Endothelial cell of umbilical vein (primary cell): ENCODE results near the gene TMEM140. TPM values are rescaled to one million over a fixed set of nuclear protein-coding genes. Genes with fewer than 3 reads are reported as not detected.

ENCODE experiments used
- BruUV-seq: library from RNA; stranded (reverse); fragments of 400-500 nt; replicated peaks from 2 replicates; lab custom pipeline; 2021; lab: Mats Ljungman, UMichigan
- CTCF ChIA-PET: fragments of 300-600, 350-600 bp; sonication (Branson Sonifier 250); formaldehyde crosslinking; loops from one replicate; lab custom pipeline; 2021; ENCODE audit warnings: antibody characterized with exemption, inconsistent platforms; lab: Charles Lee
- POLR2A ChIA-PET: fragments of 300-600, 350-600 bp; sonication (Branson Sonifier 250); formaldehyde crosslinking; loops from one replicate; lab custom pipeline; 2021; ENCODE audit warnings: antibody characterized with exemption, inconsistent platforms; lab: Charles Lee
- DNase-seq: peaks from one replicate; pipeline ENCODE4 v3.0.0-alpha.2; 2011; ENCODE audit warnings: low read depth, low spot score
- FAIRE-seq: peaks from 2 replicates; lab custom pipeline; 2011; peaks lifted over from hg19 to GRCh38; lab: Jason Lieb, UNC
- H2AFZ ChIP-seq: 2 replicates; pipeline ENCODE4 v1.6.0; 2012; ENCODE audit warnings: low read depth, low read length, control low read depth, inconsistent platforms
- H3K27ac ChIP-seq: 2 replicates; pipeline ENCODE4 v1.5.1; 2011; ENCODE audit warnings: low read depth, mild to moderate bottlenecking, control low read depth, low read length, moderate library complexity; ENCODE audit not compliant: insufficient read depth
- H3K27me3 ChIP-seq, 2 experiments: 2 replicates each; pipeline versions ENCODE4 v1.6.0 to v1.6.1; 2011; ENCODE audit warnings: low read length in 2 of 2, mixed read lengths in 1 of 2; ENCODE audit not compliant: control insufficient read depth in 2 of 2, insufficient read depth in 2 of 2
- H3K36me3 ChIP-seq, 2 experiments: 2 replicates in 1 of 2; 3 replicates in 1 of 2; pipeline ENCODE4 v1.5.1; 2011; ENCODE audit warnings: low read length in 2 of 2, mild to moderate bottlenecking in 1 of 2, moderate library complexity in 1 of 2; ENCODE audit not compliant: control insufficient read depth in 2 of 2, insufficient read depth in 2 of 2; ENCODE audit errors: extremely low read depth in 1 of 2
- H3K4me1 ChIP-seq: 3 replicates; pipeline ENCODE4 v1.5.1; 2011; ENCODE audit warnings: mild to moderate bottlenecking, low read length; ENCODE audit not compliant: control insufficient read depth, insufficient read depth; ENCODE audit errors: extremely low read depth
- H3K4me2 ChIP-seq: 2 replicates; pipeline ENCODE4 v1.6.1; 2011; ENCODE audit warnings: low read length, control low read depth, mixed read lengths; ENCODE audit not compliant: insufficient read depth
- H3K4me3 ChIP-seq, 3 experiments: fragments of 200-600 bp in 1 of 3; sonication (generic), shearing (Covaris generic) in 1 of 3; replicated peaks in 1 of 3; 2 replicates each; pipeline ENCODE4 v1.5.1; 2011 to 2016; ENCODE audit warnings: control low read depth in 3 of 3, low read length in 3 of 3, mild to moderate bottlenecking in 2 of 3, inconsistent platforms in 1 of 3, low read depth in 1 of 3, moderate library complexity in 1 of 3; ENCODE audit not compliant: insufficient read depth in 1 of 3
- H3K79me2 ChIP-seq: 2 replicates; pipeline ENCODE4 v1.6.0; 2012; ENCODE audit warnings: low read length, inconsistent platforms; ENCODE audit not compliant: control insufficient read depth, insufficient read depth
- H3K9ac ChIP-seq: replicated peaks from 2 replicates; pipeline ENCODE3; 2011; ENCODE audit warnings: low read length, control low read depth; ENCODE audit not compliant: insufficient read depth; ENCODE audit errors: extremely low read depth
- H3K9me1 ChIP-seq: replicated peaks from 3 replicates; pipeline ENCODE4 v1.6.0; 2011; ENCODE audit warnings: mild to moderate bottlenecking, low read length; ENCODE audit not compliant: control insufficient read depth, insufficient read depth; ENCODE audit errors: extremely low read depth
- H3K9me3 ChIP-seq: replicated peaks from 2 replicates; pipeline ENCODE4 v1.5.1; 2012; ENCODE audit warnings: low read length, inconsistent platforms; ENCODE audit not compliant: control insufficient read depth, insufficient read depth
- H4K20me1 ChIP-seq: replicated peaks from 2 replicates; pipeline ENCODE3; 2011; ENCODE audit warnings: mild to moderate bottlenecking, low read length; ENCODE audit not compliant: control insufficient read depth, insufficient read depth; ENCODE audit errors: extremely low read depth
- EZH2 ChIP-seq: IDR thresholded peaks from 2 replicates; pipeline ENCODE4 v1.6.1; 2012; ENCODE audit warnings: borderline replicate concordance, low read depth, mild to moderate bottlenecking, moderate library complexity, low read length, inconsistent platforms; ENCODE audit not compliant: severe bottlenecking
- FOS ChIP-seq: IDR thresholded peaks from 2 replicates; pipeline ENCODE4 v1.6.1; 2011; ENCODE audit warnings: mild to moderate bottlenecking, low read length, moderate library complexity, borderline replicate concordance; ENCODE audit not compliant: insufficient read depth
- GATA2 ChIP-seq: IDR thresholded peaks from 2 replicates; pipeline ENCODE4 v1.7.0; 2011; ENCODE audit warnings: low read depth, mild to moderate bottlenecking, moderate library complexity, mixed read lengths, low read length; ENCODE audit not compliant: insufficient read length, insufficient read depth
- JUN ChIP-seq: IDR thresholded peaks from 2 replicates; pipeline ENCODE4 v1.6.1; 2011; ENCODE audit warnings: borderline replicate concordance, low read depth; ENCODE audit not compliant: insufficient read length, insufficient read depth
- MYC ChIP-seq: IDR thresholded peaks from one replicate; pipeline ENCODE4 v1.6.1; 2011; ENCODE audit warnings: mild to moderate bottlenecking, low read depth, low read length
- POLR2A ChIP-seq: IDR thresholded peaks from 2 replicates; pipeline ENCODE4 v1.6.1; 2012; ENCODE audit warnings: low read depth, mild to moderate bottlenecking, control low read depth, low read length
- POLR2AphosphoS5 ChIP-seq: IDR thresholded peaks from 2 replicates; pipeline ENCODE4 v1.6.1; 2012; ENCODE audit warnings: low read depth, mild to moderate bottlenecking, control low read depth, low read length, moderate library complexity; ENCODE audit not compliant: insufficient read depth
- dilution Hi-C: fragments of 300-500 bp; cut with MboI; formaldehyde crosslinking; loops from one replicate; pipeline ENCODE4 v1.15.0; 2019; ENCODE audit warnings: low sequenced_read_pairs; ENCODE audit not compliant: extremely low pct_ligation_motif_present
- intact Hi-C: fragments of 100-400 bp; cut with micrococcal nuclease; formaldehyde crosslinking; loops from one replicate; pipeline ENCODE4 v1.10.0; 2022
- polyA plus RNA-seq, 4 experiments: library from polyadenylated mRNA; depleted of rRNA in 3 of 4; stranded (reverse) in 3 of 4; unstranded in 1 of 4; fragments of >200 nt; gene quantifications; 2 replicates each; pipeline versions ENCODE4 v1.2.1 to v1.2.3, GENCODE V29; 2011 to 2012; ENCODE audit warnings: missing spikeins in 1 of 4
- total RNA-seq: library from RNA; stranded (reverse); gene quantifications from 2 replicates; pipeline ENCODE4 v1.2.3, GENCODE V29; 2021
- TF ChIP-seq, protein P1 (sequence below): IDR thresholded peaks from 2 replicates; pipeline ENCODE4 v1.6.1; 2011; ENCODE audit not compliant: insufficient read depth, insufficient read length
- TF ChIP-seq, protein P2 (sequence below), 2 donors: IDR thresholded peaks; 1 replicate in 1 of 2; 2 replicates in 1 of 2; pipeline ENCODE4 v1.5.1; 2011; ENCODE audit warnings: low read length in 2 of 2, mild to moderate bottlenecking in 2 of 2, moderate library complexity in 2 of 2, control low read depth in 1 of 2, inconsistent platforms in 1 of 2, low read depth in 1 of 2; ENCODE audit not compliant: insufficient read depth in 1 of 2; ENCODE audit errors: extremely low read depth in 1 of 2

The TMEM140 gene
- total and polyA plus RNA-seq, 2 donors (not counting 3 experiments of a cell fraction or from before 2014, with no cell fraction given) = 17.9 to 26.5 TPM

DNA sequence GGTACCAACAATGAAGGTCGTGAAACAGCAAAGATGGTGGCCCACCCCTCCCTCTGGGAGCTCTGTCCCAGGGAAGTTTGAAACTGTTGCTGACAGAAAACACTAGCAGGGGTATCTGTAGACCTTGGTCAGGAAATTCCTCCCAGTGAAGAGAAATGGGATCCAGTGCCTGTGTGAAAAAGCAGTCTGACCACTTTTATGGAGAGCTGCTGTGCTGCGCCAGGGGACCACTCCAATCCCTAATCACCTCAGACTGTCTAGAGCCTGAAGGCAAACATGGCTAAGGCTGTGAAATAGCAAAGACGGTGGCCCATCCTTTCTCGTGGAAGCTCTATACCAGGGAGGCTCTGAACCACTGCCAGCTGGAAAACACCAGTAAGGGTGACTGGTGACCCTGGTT is 38.3 kb upstream of the TMEM140 start:
- H3K4me3 ChIP-seq = no peak overlapping the region
- no peak overlapping the region for H3K27ac ChIP-seq
- no peak for FAIRE-seq
- dilution Hi-C loops (no loop called here), intact Hi-C loops (no loop called here)
- H2AFZ ChIP-seq = no peak overlapping the region
- no peak overlapping the region for H3K4me2 ChIP-seq
- no peaks in the 10 kb centered on the region for H3K27me3 ChIP-seq
- ChIA-PET POLR2A (no interaction called here), CTCF (no interaction called here)
- H4K20me1 ChIP-seq = no peaks in the 10 kb centered on the region
- TF ChIP-seq GATA2 (no peak), FOS (no peak), POLR2AphosphoS5 (no peak), JUN (no peak), POLR2A (no peak), MYC (no peak), EZH2 (no peak)
- TF ChIP-seq, protein P1, sequence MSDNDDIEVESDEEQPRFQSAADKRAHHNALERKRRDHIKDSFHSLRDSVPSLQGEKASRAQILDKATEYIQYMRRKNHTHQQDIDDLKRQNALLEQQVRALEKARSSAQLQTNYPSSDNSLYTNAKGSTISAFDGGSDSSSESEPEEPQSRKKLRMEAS = no peak
- TF ChIP-seq, protein P2, sequence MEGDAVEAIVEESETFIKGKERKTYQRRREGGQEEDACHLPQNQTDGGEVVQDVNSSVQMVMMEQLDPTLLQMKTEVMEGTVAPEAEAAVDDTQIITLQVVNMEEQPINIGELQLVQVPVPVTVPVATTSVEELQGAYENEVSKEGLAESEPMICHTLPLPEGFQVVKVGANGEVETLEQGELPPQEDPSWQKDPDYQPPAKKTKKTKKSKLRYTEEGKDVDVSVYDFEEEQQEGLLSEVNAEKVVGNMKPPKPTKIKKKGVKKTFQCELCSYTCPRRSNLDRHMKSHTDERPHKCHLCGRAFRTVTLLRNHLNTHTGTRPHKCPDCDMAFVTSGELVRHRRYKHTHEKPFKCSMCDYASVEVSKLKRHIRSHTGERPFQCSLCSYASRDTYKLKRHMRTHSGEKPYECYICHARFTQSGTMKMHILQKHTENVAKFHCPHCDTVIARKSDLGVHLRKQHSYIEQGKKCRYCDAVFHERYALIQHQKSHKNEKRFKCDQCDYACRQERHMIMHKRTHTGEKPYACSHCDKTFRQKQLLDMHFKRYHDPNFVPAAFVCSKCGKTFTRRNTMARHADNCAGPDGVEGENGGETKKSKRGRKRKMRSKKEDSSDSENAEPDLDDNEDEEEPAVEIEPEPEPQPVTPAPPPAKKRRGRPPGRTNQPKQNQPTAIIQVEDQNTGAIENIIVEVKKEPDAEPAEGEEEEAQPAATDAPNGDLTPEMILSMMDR (IDR thresholded peaks at IDR 0.05; ENCODE audit: extremely low read depth in 1 of 2, insufficient read depth in 1 of 2, low read depth in 1 of 2, low read length in 2 of 2) = no peak
- no peaks in the 10 kb centered on the region for H3K79me2 ChIP-seq
- H3K4me1 ChIP-seq = peaks cover 4% of the 10 kb centered on the region
- no peaks in the 10 kb centered on the region for H3K9me1 ChIP-seq
- H3K9me3 ChIP-seq = no peaks in the 10 kb centered on the region
- BruUV-seq = no TSS peak
- DNase-seq = no peak
- no peaks in the 10 kb centered on the region for H3K36me3 ChIP-seq
- H3K9ac ChIP-seq = no peak overlapping the region
